Astrocyte of the cerebellum (primary cell): ENCODE data around the gene NEK6.

Experiments used
- DNase-seq: peaks from one replicate; pipeline ENCODE4 v3.0.0-alpha.2; 2011; ENCODE audit warnings: low read depth
- H3K4me3 ChIP-seq: 2 replicates; pipeline ENCODE4 v1.5.1; 2011; ENCODE audit warnings: mild to moderate bottlenecking, low read depth, low read length, moderate library complexity
- CTCF ChIP-seq: IDR thresholded peaks from 2 replicates; pipeline ENCODE4 v1.5.1; 2012; ENCODE audit warnings: low read length, low read depth, moderate library complexity, mild to moderate bottlenecking; ENCODE audit errors: missing control alignments
- in situ Hi-C: cut with HindIII; loops from 2 replicates; pipeline ENCODE4 v1.10.0; 2017; ENCODE audit warnings: low sequenced_read_pairs

NEK6 gene

GRCh38 chr9:124311283-124311682 lies 53.5 kb downstream of the NEK6 start:
- in situ Hi-C loops: no loop called here
- DNase-seq: no peak
- H3K4me3 ChIP-seq: no peak overlapping the region
- no peak for TF ChIP-seq CTCF

GRCh38 chr9:124312290-124313265 lies 54.8 kb downstream of the NEK6 start:
- DNase-seq: no peak
- in situ Hi-C loops: no loop called here
- TF ChIP-seq CTCF: no peak
- H3K4me3 ChIP-seq: no peak overlapping the region

GRCh38 chr9:124313940-124314339 lies 56.2 kb downstream of the NEK6 start:
- DNase-seq: no peak
- no peak for TF ChIP-seq CTCF
- in situ Hi-C loops: no loop called here
- no peak overlapping the region for H3K4me3 ChIP-seq

GRCh38 chr9:124315882-124316281 lies 58.1 kb downstream of the NEK6 start:
- no peak for TF ChIP-seq CTCF
- H3K4me3 ChIP-seq: no peak overlapping the region
- in situ Hi-C loops: no loop called here
- DNase-seq: no peak

- peak; percentile 33 for DNase-seq
- in situ Hi-C loops: no loop called here
- TF ChIP-seq CTCF: peak; percentile 96
- no peak overlapping the region for H3K4me3 ChIP-seq
These were observed 62.6 kb downstream of the NEK6 start for GRCh38 chr9:124320062-124320973.

- no peak for TF ChIP-seq CTCF
- DNase-seq: no peak
- in situ Hi-C loops: no loop called here
These were observed 63.7 kb downstream of the NEK6 start for GRCh38 chr9:124321416-124321815.

More at GRCh38 chr9:124321416-124321815, 63.7 kb downstream of the NEK6 start:
- H3K4me3 ChIP-seq: no peak overlapping the region
